ENCODE results near the gene STAT5A. TPM values are rescaled to one million over a fixed set of nuclear protein-coding genes. Genes with fewer than 3 reads are reported as not detected.
A peak's percentile ranks its signal among the peaks of the same experiment; 100 is the strongest.

STAT5A gene
- total and polyA plus RNA-seq, 3 donors from 2014 or later, result 13.7 to 37.0 (median 27.8) TPM

GRCh38 chr17:42271006-42271778 is 17.1 kb upstream of the STAT5A start:
- WGBS, 2 donors, result 65 to 73% methylated on average over 3 of the region's 3 CpGs
- H3K9me3 ChIP-seq, result no peaks in the 10 kb centered on the region
- no peaks in the 10 kb centered on the region for H3K27me3 ChIP-seq
- peaks cover 23% of the 10 kb centered on the region for H3K4me1 ChIP-seq
- intact Hi-C loops (cut with DNase I; ENCODE audit: low total_unique reads), result no loop called here
- peak overlapping the region in 1 of 2 donors; percentile 73 for H3K27ac ChIP-seq
- DNase-seq, result no peak
- H3K4me3 ChIP-seq, result no peak overlapping the region
- no peak for TF ChIP-seq POLR2A (IDR thresholded peaks at IDR 0.05)
- no peak for TF ChIP-seq CTCF (IDR thresholded peaks at IDR 0.05)
- no peaks in the 10 kb centered on the region for H3K36me3 ChIP-seq (ENCODE audit: low read depth, missing control alignments)

- Histone ChIP-seq H3K27me3 (no peaks in the 10 kb centered on the region), H3K9me3 (no peaks in the 10 kb centered on the region), H3K4me3 (no peak overlapping the region), H3K27ac (no peak overlapping the region), H3K36me3 (ENCODE audit: low read depth, missing control alignments) (no peaks in the 10 kb centered on the region), H3K4me1 (peaks cover 24% of the 10 kb centered on the region)
- intact Hi-C loops (cut with DNase I; ENCODE audit: low total_unique reads), result no loop called here
- no peak for DNase-seq
- no peak for TF ChIP-seq CTCF (IDR thresholded peaks at IDR 0.05)
- TF ChIP-seq POLR2A (IDR thresholded peaks at IDR 0.05), result no peak
These were observed 16.6 kb upstream of the STAT5A start for GRCh38 chr17:42271779-42272035.

- no peak for TF ChIP-seq CTCF (IDR thresholded peaks at IDR 0.05)
- TF ChIP-seq POLR2A (IDR thresholded peaks at IDR 0.05), result no peak
- no peak overlapping the region for H3K4me3 ChIP-seq
- H3K36me3 ChIP-seq (ENCODE audit: low read depth, missing control alignments), result no peaks in the 10 kb centered on the region
- no peaks in the 10 kb centered on the region for H3K9me3 ChIP-seq
- WGBS, 2 donors, result 64 to 73% methylated on average over 7 of the region's 7 CpGs
- peaks cover 28% of the 10 kb centered on the region for H3K4me1 ChIP-seq
- no peaks in the 10 kb centered on the region for H3K27me3 ChIP-seq
- H3K27ac ChIP-seq, result no peak overlapping the region
- intact Hi-C loops (cut with DNase I; ENCODE audit: low total_unique reads), result no loop called here
- DNase-seq, result no peak
These were observed 16.0 kb upstream of the STAT5A start for GRCh38 chr17:42272162-42272907.

GRCh38 chr17:42273474-42274252 is 14.6 kb upstream of the STAT5A start:
- Histone ChIP-seq H3K36me3 (ENCODE audit: low read depth, missing control alignments) (no peaks in the 10 kb centered on the region), H3K4me3 (no peak overlapping the region), H3K9me3 (no peaks in the 10 kb centered on the region), H3K4me1 (peaks cover 28% of the 10 kb centered on the region), H3K27ac (peak overlapping the region in 1 of 2 donors; percentile 32), H3K27me3 (no peaks in the 10 kb centered on the region)
- DNase-seq, result no peak
- 44 to 45% methylated on average over 7 of the region's 7 CpGs for WGBS, 2 donors
- TF ChIP-seq POLR2A (IDR thresholded peaks at IDR 0.05), result no peak
- TF ChIP-seq CTCF (IDR thresholded peaks at IDR 0.05), result no peak
- intact Hi-C loops (cut with DNase I; ENCODE audit: low total_unique reads), result no loop called here
